HEK293 (cell line): ENCODE data around the gene ECI1.
A peak's percentile ranks its signal among the peaks of the same experiment; 100 is the strongest.

Experiments used
- CTCF ChIA-PET: fragments of 350-600 bp; formaldehyde crosslinking; extraction: SDS; loops from one replicate; lab custom pipeline; 2021; ENCODE audit warnings: antibody characterized with exemption; lab: Yijun Ruan, JAX
- POLR2A ChIA-PET: fragments of 300-600 bp; formaldehyde crosslinking; extraction: SDS; loops from one replicate; lab custom pipeline; 2020; ENCODE audit warnings: antibody characterized with exemption, inconsistent platforms; lab: Yijun Ruan, JAX
- H3K27ac ChIP-seq: fragments of 200-500 bp; sonication (Bioruptor generic); 2 replicates; pipeline ENCODE4 v1.5.1; 2014; ENCODE audit warnings: low read depth, low read length, control low read depth, inconsistent platforms; ENCODE audit errors: extremely low read depth
- H3K36me3 ChIP-seq, 2 experiments: fragments of 200-500 bp in 1 of 2; sonication (Bioruptor generic) in 1 of 2; 1 replicate in 1 of 2; 2 replicates in 1 of 2; pipeline ENCODE4 v1.5.1; 2014 to 2017; ENCODE audit warnings: inconsistent platforms in 2 of 2, low read length in 2 of 2; ENCODE audit not compliant: control insufficient read depth in 2 of 2, insufficient read depth in 1 of 2
- H3K4me1 ChIP-seq: fragments of 200-500 bp; sonication (Bioruptor generic); 2 replicates; pipeline ENCODE4 v1.5.1; 2014; ENCODE audit warnings: mild to moderate bottlenecking, low read length, inconsistent platforms; ENCODE audit not compliant: control insufficient read depth, insufficient read depth
- H3K4me3 ChIP-seq: 2 replicates; pipeline ENCODE4 v1.5.1; 2011; ENCODE audit warnings: low read depth, mild to moderate bottlenecking, control low read depth, low read length, moderate library complexity
- H3K9me3 ChIP-seq: fragments of 200-500 bp; sonication (Bioruptor generic); 2 replicates; pipeline ENCODE4 v1.5.1; 2014; ENCODE audit warnings: low read depth, low read length, inconsistent platforms; ENCODE audit not compliant: control insufficient read depth, insufficient read depth
- ATF2 ChIP-seq: fragments of 450-650 bp; formaldehyde crosslinking; IDR thresholded peaks from 2 replicates; pipeline ENCODE4 v1.5.1; 2016; ENCODE audit warnings: missing biosample characterization, missing genetic modification characterization, low read depth
- HOXD13 ChIP-seq: sonication (generic); formaldehyde crosslinking; IDR thresholded peaks from 2 replicates; pipeline ENCODE4 v1.8.0; 2022; ENCODE audit warnings: missing genetic modification reagents, borderline replicate concordance
- KLF1 ChIP-seq: fragments of 450-650 bp; formaldehyde crosslinking; IDR thresholded peaks from 2 replicates; pipeline ENCODE4 v1.5.1; 2016; ENCODE audit warnings: missing biosample characterization, missing genetic modification characterization
- PATZ1 ChIP-seq: fragments of 450-650 bp; formaldehyde crosslinking; IDR thresholded peaks from 2 replicates; pipeline ENCODE4 v1.5.1; 2016; ENCODE audit warnings: missing biosample characterization, missing genetic modification characterization
- YY1 ChIP-seq: fragments of 450-650 bp; formaldehyde crosslinking; IDR thresholded peaks from 2 replicates; pipeline ENCODE4 v1.5.1; 2018; ENCODE audit warnings: missing biosample characterization, missing genetic modification characterization
- YY2 ChIP-seq: fragments of 450-650 bp; formaldehyde crosslinking; IDR thresholded peaks from 2 replicates; pipeline ENCODE4 v1.5.1; 2016; ENCODE audit warnings: missing biosample characterization, missing genetic modification characterization
- ZBTB20 ChIP-seq: fragments of 450-650 bp; formaldehyde crosslinking; IDR thresholded peaks from 2 replicates; pipeline ENCODE4 v1.5.1; 2016; ENCODE audit warnings: missing biosample characterization, missing genetic modification characterization
- ZEB2 ChIP-seq: fragments of 450-650 bp; formaldehyde crosslinking; IDR thresholded peaks from 2 replicates; pipeline ENCODE4 v1.5.1; 2016; ENCODE audit warnings: missing biosample characterization, missing genetic modification characterization
- ZNF132 ChIP-seq: fragments of 450-650 bp; formaldehyde crosslinking; IDR thresholded peaks from 2 replicates; pipeline ENCODE4 v1.5.1; 2017; ENCODE audit warnings: missing biosample characterization, missing genetic modification characterization, borderline replicate concordance
- ZNF140 ChIP-seq: fragments of 450-650 bp; formaldehyde crosslinking; IDR thresholded peaks from 2 replicates; pipeline ENCODE4 v1.5.1; 2016; ENCODE audit warnings: missing biosample characterization, missing genetic modification characterization
- ZNF175 ChIP-seq: fragments of 450-650 bp; formaldehyde crosslinking; IDR thresholded peaks from 2 replicates; pipeline ENCODE4 v1.5.1; 2016; ENCODE audit warnings: missing biosample characterization, missing genetic modification characterization
- ZNF335 ChIP-seq: fragments of 450-650 bp; formaldehyde crosslinking; conservative IDR thresholded peaks from 2 replicates; pipeline ENCODE4 v1.5.1; 2016; ENCODE audit warnings: missing biosample characterization, missing genetic modification characterization
- ZNF48 ChIP-seq: fragments of 450-650 bp; formaldehyde crosslinking; IDR thresholded peaks from 2 replicates; pipeline ENCODE4 v1.5.1; 2016; ENCODE audit warnings: missing biosample characterization, missing genetic modification characterization
- ZNF514 ChIP-seq: fragments of 450-650 bp; formaldehyde crosslinking; IDR thresholded peaks from 2 replicates; pipeline ENCODE4 v1.5.1; 2016; ENCODE audit warnings: missing biosample characterization, missing genetic modification characterization
- ZNF571 ChIP-seq: fragments of 450-650 bp; formaldehyde crosslinking; IDR thresholded peaks from 2 replicates; pipeline ENCODE4 v1.5.0; 2017; ENCODE audit warnings: missing biosample characterization, missing genetic modification characterization
- ZNF654 ChIP-seq: fragments of 450-650 bp; formaldehyde crosslinking; IDR thresholded peaks from 2 replicates; pipeline ENCODE4 v1.5.1; 2016; ENCODE audit warnings: low read depth, missing biosample characterization, missing genetic modification characterization
- ZNF768 ChIP-seq: fragments of 450-650 bp; formaldehyde crosslinking; IDR thresholded peaks from 2 replicates; pipeline ENCODE4 v1.5.1; 2018; ENCODE audit warnings: missing biosample characterization, mild to moderate bottlenecking, missing genetic modification characterization
- ZNF843 ChIP-seq: fragments of 450-650 bp; formaldehyde crosslinking; IDR thresholded peaks from 2 replicates; pipeline ENCODE4 v1.5.1; 2016; ENCODE audit warnings: missing biosample characterization, missing genetic modification characterization
- ZSCAN23 ChIP-seq: fragments of 450-650 bp; formaldehyde crosslinking; IDR thresholded peaks from 2 replicates; pipeline ENCODE4 v1.5.1; 2016; ENCODE audit warnings: missing biosample characterization, missing genetic modification characterization
- TF ChIP-seq, protein P1 (sequence below): fragments of 450-650 bp; formaldehyde crosslinking; IDR thresholded peaks from 2 replicates; pipeline ENCODE4 v1.5.1; 2016; ENCODE audit warnings: missing biosample characterization, missing genetic modification characterization
- TF ChIP-seq, protein P2 (sequence below): fragments of 450-650 bp; formaldehyde crosslinking; IDR thresholded peaks from 2 replicates; pipeline ENCODE4 v1.5.1; 2016; ENCODE audit warnings: missing biosample characterization, missing genetic modification characterization

ECI1 gene

GRCh38 chr16:2298621-2299020 is 47.2 kb upstream of the ECI1 start:
- Histone ChIP-seq H3K4me3 (no peak overlapping the region), H3K27ac (no peak overlapping the region), H3K4me1 (no peaks in the 10 kb centered on the region), H3K36me3 (peaks cover 0 to 22% of the 10 kb centered on the region in 2 experiments; a peak in 2 of 3 replicates), H3K9me3 (no peaks in the 10 kb centered on the region)
- ChIA-PET CTCF (no interaction called here), POLR2A (no interaction called here)
- no peak for TF ChIP-seq ZNF843
- no peak for TF ChIP-seq ZNF140
- no peak for TF ChIP-seq ZNF335 (tag by site-specific recombination)
- TF ChIP-seq ZSCAN23 = no peak
- TF ChIP-seq ZNF514 (tag by site-specific recombination) = no peak
- no peak for TF ChIP-seq ZNF132 (tag by site-specific recombination)
- no peak for TF ChIP-seq ZEB2 (tag by site-specific recombination)

DNA sequence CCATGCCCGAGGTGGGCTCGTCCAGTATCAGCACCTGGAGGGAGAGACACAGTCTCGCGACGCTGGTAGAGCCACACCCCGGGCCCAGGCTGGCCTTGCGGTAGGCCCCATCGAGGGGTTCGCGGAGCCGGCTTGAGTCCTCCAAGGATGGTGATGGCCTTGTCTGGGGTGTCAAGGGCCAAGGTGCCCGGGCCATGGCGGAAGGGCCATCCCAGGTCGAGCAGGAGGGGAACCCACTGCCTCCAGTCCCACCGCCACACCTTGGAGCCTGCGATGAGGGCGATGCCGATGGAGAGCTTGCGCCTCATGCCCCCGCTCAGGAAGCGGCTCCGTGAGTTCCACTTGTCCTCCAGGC is 46.1 kb upstream of the ECI1 start:
- Histone ChIP-seq H3K36me3 (peaks cover 0 to 21% of the 10 kb centered on the region in 2 experiments; a peak in 2 of 3 replicates), H3K4me1 (no peaks in the 10 kb centered on the region), H3K4me3 (no peak overlapping the region), H3K9me3 (no peaks in the 10 kb centered on the region), H3K27ac (no peak overlapping the region)
- no peak for TF ChIP-seq ZSCAN23
- TF ChIP-seq, protein P1, sequence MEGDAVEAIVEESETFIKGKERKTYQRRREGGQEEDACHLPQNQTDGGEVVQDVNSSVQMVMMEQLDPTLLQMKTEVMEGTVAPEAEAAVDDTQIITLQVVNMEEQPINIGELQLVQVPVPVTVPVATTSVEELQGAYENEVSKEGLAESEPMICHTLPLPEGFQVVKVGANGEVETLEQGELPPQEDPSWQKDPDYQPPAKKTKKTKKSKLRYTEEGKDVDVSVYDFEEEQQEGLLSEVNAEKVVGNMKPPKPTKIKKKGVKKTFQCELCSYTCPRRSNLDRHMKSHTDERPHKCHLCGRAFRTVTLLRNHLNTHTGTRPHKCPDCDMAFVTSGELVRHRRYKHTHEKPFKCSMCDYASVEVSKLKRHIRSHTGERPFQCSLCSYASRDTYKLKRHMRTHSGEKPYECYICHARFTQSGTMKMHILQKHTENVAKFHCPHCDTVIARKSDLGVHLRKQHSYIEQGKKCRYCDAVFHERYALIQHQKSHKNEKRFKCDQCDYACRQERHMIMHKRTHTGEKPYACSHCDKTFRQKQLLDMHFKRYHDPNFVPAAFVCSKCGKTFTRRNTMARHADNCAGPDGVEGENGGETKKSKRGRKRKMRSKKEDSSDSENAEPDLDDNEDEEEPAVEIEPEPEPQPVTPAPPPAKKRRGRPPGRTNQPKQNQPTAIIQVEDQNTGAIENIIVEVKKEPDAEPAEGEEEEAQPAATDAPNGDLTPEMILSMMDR (tag by site-specific recombination) = no peak
- no peak for TF ChIP-seq ZNF48 (tag by site-specific recombination)
- TF ChIP-seq ZNF571 (tag by site-specific recombination) = no peak
- TF ChIP-seq KLF1 (tag by site-specific recombination) = no peak
- TF ChIP-seq ZNF175 (tag by site-specific recombination) = no peak
- no peak for TF ChIP-seq ZNF768
- TF ChIP-seq HOXD13 (CRISPR knock-in tag) = no peak
- TF ChIP-seq ATF2 (tag by site-specific recombination) = no peak
- ChIA-PET CTCF (interaction anchor here (0.5 kb wide), 1 partner anchor 35 kb away, joined by 4 read pairs; no protein-coding TSS in a partner anchor), POLR2A (no interaction called here)

- ChIA-PET CTCF (interaction anchor here (0.5 to 0.8 kb wide), 5 partner anchors 19 to 522 kb away, joined by 3 to 4 read pairs (median 3); no protein-coding TSS in a partner anchor), POLR2A (no interaction called here)
- TF ChIP-seq ZBTB20 (tag by site-specific recombination) (no peak), ZNF654 (tag by site-specific recombination) (peak; percentile 50), PATZ1 (tag by site-specific recombination) (0 out of 2 replicates have a peak, but pooled peaks have one; percentile 22), YY2 (tag by site-specific recombination) (0 out of 2 replicates have a peak, but pooled peaks have one; percentile 44), YY1 (no peak)
- TF ChIP-seq, protein P2, sequence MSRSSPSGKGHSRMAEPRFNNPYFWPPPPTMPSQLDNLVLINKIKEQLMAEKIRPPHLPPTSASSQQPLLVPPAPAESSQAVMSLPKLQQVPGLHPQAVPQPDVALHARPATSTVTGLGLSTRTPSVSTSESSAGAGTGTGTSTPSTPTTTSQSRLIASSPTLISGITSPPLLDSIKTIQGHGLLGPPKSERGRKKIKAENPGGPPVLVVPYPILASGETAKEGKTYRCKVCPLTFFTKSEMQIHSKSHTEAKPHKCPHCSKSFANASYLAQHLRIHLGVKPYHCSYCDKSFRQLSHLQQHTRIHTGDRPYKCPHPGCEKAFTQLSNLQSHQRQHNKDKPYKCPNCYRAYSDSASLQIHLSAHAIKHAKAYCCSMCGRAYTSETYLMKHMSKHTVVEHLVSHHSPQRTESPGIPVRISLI (tag by site-specific recombination) = no peak
- TF ChIP-seq, protein P1 (tag by site-specific recombination) = peak; percentile 42; the same call in 1 of the 2 replicates
- Histone ChIP-seq H3K4me1 (no peaks in the 10 kb centered on the region), H3K4me3 (no peak overlapping the region), H3K9me3 (no peaks in the 10 kb centered on the region), H3K36me3 (peaks cover 0 to 23% of the 10 kb centered on the region in 2 experiments; a peak in 2 of 3 replicates), H3K27ac (no peak overlapping the region)
Measured at GRCh38 chr16:2296661-2297505, 45.5 kb upstream of the ECI1 start.
